Cardiac muscle cell (in vitro differentiated cells and primary cell): Measurements from ENCODE around the gene KRTAP4-11. TPM values are rescaled to one million over a fixed set of nuclear protein-coding genes. Genes with fewer than 3 reads are reported as not detected.
"Not testable (repeated sequence)": the region's sequence is repeated elsewhere in the genome, so short reads cannot be mapped to it uniquely, and the experiment has no call there.

Experiments used
- DNase-seq, 2 donors: peaks; one replicate each; pipeline versions ENCODE4 v3.0.0 to v3.0.0-alpha.2; 2010 to 2017; ENCODE audit warnings: low read depth in 1 of 2, low spot score in 1 of 2
- H3K27ac ChIP-seq: fragments of 200-600 bp; sonication (generic); 2 replicates; pipeline ENCODE4 v1.5.1; 2016
- H3K27me3 ChIP-seq: fragments of 200-600 bp; sonication (generic); 2 replicates; pipeline ENCODE4 v1.6.0; 2016; ENCODE audit warnings: control low read depth
- H3K36me3 ChIP-seq: fragments of 200-600 bp; sonication (generic); 2 replicates; pipeline ENCODE4 v1.5.1; 2016; ENCODE audit warnings: control low read depth
- H3K4me1 ChIP-seq: fragments of 200-600 bp; sonication (generic); 2 replicates; pipeline ENCODE4 v1.8.1; 2017; ENCODE audit warnings: low read depth, mild to moderate bottlenecking, mixed run types
- H3K4me3 ChIP-seq: fragments of 200-600 bp; sonication (generic); 2 replicates; pipeline ENCODE4 v1.5.1; 2016; ENCODE audit warnings: mild to moderate bottlenecking
- H3K9me3 ChIP-seq: fragments of 200-600 bp; sonication (generic); 2 replicates; pipeline ENCODE4 v1.5.1; 2017; ENCODE audit warnings: low read depth, mild to moderate bottlenecking, control low read depth
- CTCF ChIP-seq: IDR thresholded peaks from 2 replicates; pipeline ENCODE4 v1.5.1; 2012; ENCODE audit warnings: low read depth, mild to moderate bottlenecking, low read length
- polyA plus RNA-seq: library from polyadenylated mRNA; unstranded; fragments of >200 nt; fragmentation: Nextera tagmentation; extraction: Ambion mirVana; gene quantifications from 2 replicates; pipeline ENCODE4 v1.2.1, GENCODE V29; 2016
- total RNA-seq: library from RNA; depleted of rRNA; stranded (reverse); fragments of >200 nt; gene quantifications from 2 replicates; pipeline ENCODE4 v1.2.3, GENCODE V29; 2016

KRTAP4-11 gene
- total and polyA plus RNA-seq, 2 experiments from 2014 or later, result not detected

GRCh38 chr17:41083427-41083826, 34.7 kb downstream of the KRTAP4-11 start:
- H3K4me1 ChIP-seq, H3K27me3 ChIP-seq, H3K4me3 ChIP-seq, H3K9me3 ChIP-seq, H3K27ac ChIP-seq, DNase-seq, H3K36me3 ChIP-seq: not testable (repeated sequence)

GRCh38 chr17:41082626-41083025, 35.5 kb downstream of the KRTAP4-11 start:
- Histone ChIP-seq H3K36me3 (no peaks in the 10 kb centered on the region), H3K9me3 (peaks cover 3% of the 10 kb centered on the region), H3K4me1 (no peaks in the 10 kb centered on the region), H3K4me3 (no peak overlapping the region), H3K27ac (no peak overlapping the region), H3K27me3 (no peaks in the 10 kb centered on the region)
- no peak for TF ChIP-seq CTCF
- no peak for DNase-seq

GRCh38 chr17:41076788-41077187, 41.4 kb downstream of the KRTAP4-11 start:
- no peak for DNase-seq
- peaks cover 3% of the 10 kb centered on the region for H3K9me3 ChIP-seq
- no peak overlapping the region for H3K4me3 ChIP-seq
- H3K27ac ChIP-seq, result no peak overlapping the region
- no peaks in the 10 kb centered on the region for H3K4me1 ChIP-seq
- H3K36me3 ChIP-seq, result no peaks in the 10 kb centered on the region
- peaks cover 3% of the 10 kb centered on the region for H3K27me3 ChIP-seq
- TF ChIP-seq CTCF, result no peak

GRCh38 chr17:41073676-41074075, 44.5 kb downstream of the KRTAP4-11 start:
- Histone ChIP-seq H3K36me3 (no peaks in the 10 kb centered on the region), H3K27me3 (peaks cover 3% of the 10 kb centered on the region), H3K4me1 (no peaks in the 10 kb centered on the region), H3K27ac (no peak overlapping the region), H3K4me3 (no peak overlapping the region), H3K9me3 (peaks cover 3% of the 10 kb centered on the region)
- no peak for DNase-seq
- TF ChIP-seq CTCF, result no peak

GRCh38 chr17:41071606-41072360, 46.4 kb downstream of the KRTAP4-11 start:
- no peaks in the 10 kb centered on the region for H3K36me3 ChIP-seq
- DNase-seq, result no peak
- no peak overlapping the region for H3K27ac ChIP-seq
- H3K4me1 ChIP-seq, result no peaks in the 10 kb centered on the region
- H3K27me3 ChIP-seq, result peaks cover 3% of the 10 kb centered on the region
- no peak overlapping the region for H3K4me3 ChIP-seq
- H3K9me3 ChIP-seq, result no peaks in the 10 kb centered on the region
- TF ChIP-seq CTCF, result no peak

- Histone ChIP-seq H3K4me1 (no peaks in the 10 kb centered on the region), H3K27ac (no peak overlapping the region), H3K36me3 (no peaks in the 10 kb centered on the region), H3K9me3 (no peaks in the 10 kb centered on the region), H3K27me3 (no peaks in the 10 kb centered on the region), H3K4me3 (no peak overlapping the region)
- DNase-seq, result no peak
- TF ChIP-seq CTCF, result no peak
These were observed 49.1 kb downstream of the KRTAP4-11 start for GRCh38 chr17:41069031-41069430.
